Measurements from ENCODE around the gene TTYH2. TPM values are rescaled to one million over a fixed set of nuclear protein-coding genes. Genes with fewer than 3 reads are reported as not detected.

The TTYH2 gene
- polyA plus RNA-seq, 1 donor from 2014 or later, result 2.5 TPM

DNA sequence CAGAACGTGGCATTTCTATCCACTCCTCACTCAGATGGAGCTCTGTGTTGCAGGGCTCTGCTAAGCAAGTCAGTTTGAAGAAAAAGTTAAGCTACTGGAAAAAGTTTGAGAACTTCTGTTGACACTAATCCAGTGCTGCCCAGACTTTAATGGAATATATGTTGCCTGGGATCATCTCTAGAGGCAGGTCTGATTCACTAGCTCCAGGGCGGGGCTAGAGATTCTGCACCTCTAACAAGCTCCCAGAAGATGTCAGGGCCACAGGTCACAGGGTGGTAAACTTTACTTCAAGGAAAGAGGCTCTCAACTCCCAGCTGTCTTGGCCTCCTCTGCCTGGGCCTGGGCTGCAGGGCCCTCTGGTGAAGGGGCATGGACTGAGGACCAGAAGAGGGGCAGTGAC lies 6.8 kb downstream of the TTYH2 start:
- TF ChIP-seq SMC3 (conservative IDR thresholded peaks at IDR 0.05; ENCODE audit: poor library complexity), result no peak
- no peak for TF ChIP-seq EP300 (conservative IDR thresholded peaks at IDR 0.05; ENCODE audit: poor library complexity, severe bottlenecking)
- TF ChIP-seq MXI1 (conservative IDR thresholded peaks at IDR 0.05; ENCODE audit: poor library complexity, severe bottlenecking), result no peak
- TF ChIP-seq, protein P1, sequence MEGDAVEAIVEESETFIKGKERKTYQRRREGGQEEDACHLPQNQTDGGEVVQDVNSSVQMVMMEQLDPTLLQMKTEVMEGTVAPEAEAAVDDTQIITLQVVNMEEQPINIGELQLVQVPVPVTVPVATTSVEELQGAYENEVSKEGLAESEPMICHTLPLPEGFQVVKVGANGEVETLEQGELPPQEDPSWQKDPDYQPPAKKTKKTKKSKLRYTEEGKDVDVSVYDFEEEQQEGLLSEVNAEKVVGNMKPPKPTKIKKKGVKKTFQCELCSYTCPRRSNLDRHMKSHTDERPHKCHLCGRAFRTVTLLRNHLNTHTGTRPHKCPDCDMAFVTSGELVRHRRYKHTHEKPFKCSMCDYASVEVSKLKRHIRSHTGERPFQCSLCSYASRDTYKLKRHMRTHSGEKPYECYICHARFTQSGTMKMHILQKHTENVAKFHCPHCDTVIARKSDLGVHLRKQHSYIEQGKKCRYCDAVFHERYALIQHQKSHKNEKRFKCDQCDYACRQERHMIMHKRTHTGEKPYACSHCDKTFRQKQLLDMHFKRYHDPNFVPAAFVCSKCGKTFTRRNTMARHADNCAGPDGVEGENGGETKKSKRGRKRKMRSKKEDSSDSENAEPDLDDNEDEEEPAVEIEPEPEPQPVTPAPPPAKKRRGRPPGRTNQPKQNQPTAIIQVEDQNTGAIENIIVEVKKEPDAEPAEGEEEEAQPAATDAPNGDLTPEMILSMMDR (IDR thresholded peaks at IDR 0.05; ENCODE audit: poor library complexity, severe bottlenecking), result no peak
- TF ChIP-seq TAF1 (IDR thresholded peaks at IDR 0.05; ENCODE audit: low read depth), result no peak
- TF ChIP-seq RAD21 (conservative IDR thresholded peaks at IDR 0.05), result no peak
- no peak overlapping the region for H3K27ac ChIP-seq (ENCODE audit: low read length)
- no peak overlapping the region for H3K4me3 ChIP-seq (ENCODE audit: low read length)
- H3F3A ChIP-seq (ENCODE audit: insufficient read depth, low read length, poor library complexity, severe bottlenecking), result no peaks in the 10 kb centered on the region
- no peak overlapping the region for H2AFZ ChIP-seq (ENCODE audit: low read depth, low read length)
- H3K9me2 ChIP-seq (ENCODE audit: insufficient read depth, low read length), result no peaks in the 10 kb centered on the region
- H3K4me2 ChIP-seq (ENCODE audit: low read length), result no peak overlapping the region
- no peaks in the 10 kb centered on the region for H3K36me3 ChIP-seq (ENCODE audit: insufficient read depth, low read length)
- H3K9ac ChIP-seq (ENCODE audit: low read length), result no peak overlapping the region
- no peaks in the 10 kb centered on the region for H3K79me2 ChIP-seq (replicated peaks; ENCODE audit: insufficient read depth, low read length)
- H3K27me3 ChIP-seq (ENCODE audit: insufficient read depth, low read depth, low read length), result peaks cover 2% of the 10 kb centered on the region
- no peaks in the 10 kb centered on the region for H3K9me3 ChIP-seq (ENCODE audit: low read length)
- H4K20me1 ChIP-seq (ENCODE audit: insufficient read depth), result no peaks in the 10 kb centered on the region

DNA sequence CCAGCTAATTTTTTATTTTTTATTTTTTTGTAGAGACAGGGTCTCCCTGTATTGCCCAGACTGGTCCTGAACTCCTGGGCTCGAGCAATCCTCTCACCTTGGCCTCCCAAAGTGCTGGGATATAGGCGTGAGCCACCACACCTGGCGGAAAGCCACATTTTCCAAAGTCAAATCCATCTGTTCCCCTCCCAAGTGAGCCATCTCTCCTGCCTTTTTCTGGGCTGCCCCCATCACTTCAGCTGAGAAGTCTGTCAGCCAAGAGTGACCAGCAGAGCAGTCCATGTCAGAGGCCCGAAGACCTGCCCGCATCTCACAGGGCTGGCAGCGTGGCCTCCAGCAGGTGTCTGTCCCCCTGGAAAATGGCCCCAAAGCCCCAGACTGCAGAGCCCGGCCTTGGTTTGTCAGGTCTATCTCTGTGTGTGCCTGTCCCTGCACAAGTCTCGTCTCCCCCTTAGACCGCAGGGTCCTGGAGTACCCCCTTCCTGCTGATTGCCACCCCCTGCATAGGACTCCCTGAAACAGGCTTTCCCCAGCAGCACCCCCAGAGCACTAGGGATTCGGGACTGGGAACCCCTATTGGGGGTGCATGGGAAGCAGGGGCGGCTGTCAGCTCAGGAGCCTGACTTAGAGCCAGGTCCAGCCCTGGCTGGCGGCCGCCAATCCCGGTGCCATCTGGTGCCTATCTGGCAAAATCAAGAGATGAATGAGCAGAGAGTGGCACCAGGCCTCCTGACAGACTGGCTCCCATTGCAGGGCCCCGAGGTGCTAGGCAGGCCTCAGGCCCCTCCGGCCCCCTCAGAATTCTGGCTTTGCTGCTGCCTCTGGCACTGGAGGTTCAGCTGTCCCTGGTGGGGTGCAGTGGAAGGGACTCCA lies 7.8 kb downstream of the TTYH2 start:
- no peak overlapping the region for H2AFZ ChIP-seq (ENCODE audit: low read depth, low read length)
- no peak overlapping the region for H3K9ac ChIP-seq (ENCODE audit: low read length)
- H3K36me3 ChIP-seq (ENCODE audit: insufficient read depth, low read length), result no peaks in the 10 kb centered on the region
- H3F3A ChIP-seq (ENCODE audit: insufficient read depth, low read length, poor library complexity, severe bottlenecking), result no peaks in the 10 kb centered on the region
- H3K27me3 ChIP-seq (ENCODE audit: insufficient read depth, low read depth, low read length), result no peaks in the 10 kb centered on the region
- H3K79me2 ChIP-seq (replicated peaks; ENCODE audit: insufficient read depth, low read length), result no peaks in the 10 kb centered on the region
- H3K4me3 ChIP-seq (ENCODE audit: low read length), result no peak overlapping the region
- H4K20me1 ChIP-seq (ENCODE audit: insufficient read depth), result no peaks in the 10 kb centered on the region
- no peak overlapping the region for H3K4me2 ChIP-seq (ENCODE audit: low read length)
- H3K9me3 ChIP-seq (ENCODE audit: low read length), result no peaks in the 10 kb centered on the region
- H3K27ac ChIP-seq (ENCODE audit: low read length), result no peak overlapping the region
- no peaks in the 10 kb centered on the region for H3K9me2 ChIP-seq (ENCODE audit: insufficient read depth, low read length)
- TF ChIP-seq SMC3 (conservative IDR thresholded peaks at IDR 0.05; ENCODE audit: poor library complexity) (no peak), POLR2AphosphoS5 (IDR thresholded peaks at IDR 0.05) (no peak), MXI1 (conservative IDR thresholded peaks at IDR 0.05; ENCODE audit: poor library complexity, severe bottlenecking) (no peak), EP300 (conservative IDR thresholded peaks at IDR 0.05; ENCODE audit: poor library complexity, severe bottlenecking) (no peak), TAF1 (IDR thresholded peaks at IDR 0.05; ENCODE audit: low read depth) (no peak), EZH2 (IDR thresholded peaks at IDR 0.05; ENCODE audit: borderline replicate concordance, insufficient read depth, low read length, poor library complexity, severe bottlenecking) (no peak), RAD21 (conservative IDR thresholded peaks at IDR 0.05) (no peak)
- TF ChIP-seq, protein P2, sequence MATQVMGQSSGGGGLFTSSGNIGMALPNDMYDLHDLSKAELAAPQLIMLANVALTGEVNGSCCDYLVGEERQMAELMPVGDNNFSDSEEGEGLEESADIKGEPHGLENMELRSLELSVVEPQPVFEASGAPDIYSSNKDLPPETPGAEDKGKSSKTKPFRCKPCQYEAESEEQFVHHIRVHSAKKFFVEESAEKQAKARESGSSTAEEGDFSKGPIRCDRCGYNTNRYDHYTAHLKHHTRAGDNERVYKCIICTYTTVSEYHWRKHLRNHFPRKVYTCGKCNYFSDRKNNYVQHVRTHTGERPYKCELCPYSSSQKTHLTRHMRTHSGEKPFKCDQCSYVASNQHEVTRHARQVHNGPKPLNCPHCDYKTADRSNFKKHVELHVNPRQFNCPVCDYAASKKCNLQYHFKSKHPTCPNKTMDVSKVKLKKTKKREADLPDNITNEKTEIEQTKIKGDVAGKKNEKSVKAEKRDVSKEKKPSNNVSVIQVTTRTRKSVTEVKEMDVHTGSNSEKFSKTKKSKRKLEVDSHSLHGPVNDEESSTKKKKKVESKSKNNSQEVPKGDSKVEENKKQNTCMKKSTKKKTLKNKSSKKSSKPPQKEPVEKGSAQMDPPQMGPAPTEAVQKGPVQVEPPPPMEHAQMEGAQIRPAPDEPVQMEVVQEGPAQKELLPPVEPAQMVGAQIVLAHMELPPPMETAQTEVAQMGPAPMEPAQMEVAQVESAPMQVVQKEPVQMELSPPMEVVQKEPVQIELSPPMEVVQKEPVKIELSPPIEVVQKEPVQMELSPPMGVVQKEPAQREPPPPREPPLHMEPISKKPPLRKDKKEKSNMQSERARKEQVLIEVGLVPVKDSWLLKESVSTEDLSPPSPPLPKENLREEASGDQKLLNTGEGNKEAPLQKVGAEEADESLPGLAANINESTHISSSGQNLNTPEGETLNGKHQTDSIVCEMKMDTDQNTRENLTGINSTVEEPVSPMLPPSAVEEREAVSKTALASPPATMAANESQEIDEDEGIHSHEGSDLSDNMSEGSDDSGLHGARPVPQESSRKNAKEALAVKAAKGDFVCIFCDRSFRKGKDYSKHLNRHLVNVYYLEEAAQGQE (IDR thresholded peaks at IDR 0.05; ENCODE audit: borderline replicate concordance), result no peak
- TF ChIP-seq, protein P1 (IDR thresholded peaks at IDR 0.05; ENCODE audit: poor library complexity, severe bottlenecking), result no peak
